B cell (primary cell): ENCODE data around the gene CTBP2. TPM values are rescaled to one million over a fixed set of nuclear protein-coding genes. Genes with fewer than 3 reads are reported as not detected.

ENCODE experiments used
- ATAC-seq: fragments of 200-7000 bp; cut with Tn5 transposase; one replicate; pipeline ENCODE4 v1.10.0; 2021; ENCODE audit warnings: low read depth, mild to moderate bottlenecking, moderate number of reproducible peaks, moderate library complexity
- CTCF ChIA-PET: fragments of 350-600 bp; sonication (Branson Sonifier 250); formaldehyde crosslinking; loops from one replicate; lab custom pipeline; 2021; ENCODE audit warnings: antibody characterized with exemption, inconsistent platforms; lab: Charles Lee
- POLR2A ChIA-PET: fragments of 350-600 bp; sonication (Branson Sonifier 250); formaldehyde crosslinking; loops from one replicate; lab custom pipeline; 2021; ENCODE audit warnings: antibody characterized with exemption; lab: Charles Lee
- DNase-seq: peaks from one replicate; pipeline ENCODE4 v3.0.0; 2013
- H2AFZ ChIP-seq: 2 replicates; pipeline ENCODE4 v1.6.1; 2012; ENCODE audit warnings: mild to moderate bottlenecking, low read depth, low read length; ENCODE audit not compliant: insufficient read depth, poor library complexity, severe bottlenecking
- H3K27ac ChIP-seq, 2 donors: 1 replicate in 1 of 2; 2 replicates in 1 of 2; pipeline ENCODE4 v1.5.1; 2012 to 2013; ENCODE audit warnings: low read length in 2 of 2, mild to moderate bottlenecking in 2 of 2, moderate library complexity in 1 of 2
- H3K27me3 ChIP-seq, 4 experiments: fragments of 200-600 bp in 1 of 4; sonication (generic) in 1 of 4; replicated peaks in 1 of 4; 1 replicate in 2 of 4; 2 replicates in 2 of 4; pipeline versions ENCODE4 v1.6.1 to v1.7.0; 2013 to 2016; ENCODE audit warnings: low read length in 3 of 4, mild to moderate bottlenecking in 2 of 4, mixed read lengths in 1 of 4, moderate library complexity in 1 of 4; ENCODE audit not compliant: insufficient read depth in 4 of 4, control insufficient read depth in 3 of 4; ENCODE audit errors: control extremely low read depth in 1 of 4
- H3K36me3 ChIP-seq, 2 experiments: replicated peaks in 1 of 2; 1 replicate in 1 of 2; 2 replicates in 1 of 2; pipeline versions ENCODE4 v1.6.1 to v1.7.1; 2013; ENCODE audit warnings: low read length in 1 of 2; ENCODE audit not compliant: insufficient read depth in 2 of 2, control insufficient read depth in 1 of 2; ENCODE audit errors: control extremely low read depth in 1 of 2, extremely low read depth in 1 of 2
- H3K4me1 ChIP-seq, 2 donors: fragments of 200-600 bp in 1 of 2; sonication (generic) in 1 of 2; 1 replicate in 1 of 2; 2 replicates in 1 of 2; pipeline versions ENCODE4 v1.5.1 to v1.6.1; 2013 to 2017; ENCODE audit warnings: low read length in 2 of 2; ENCODE audit not compliant: control insufficient read depth in 2 of 2, insufficient read depth in 2 of 2
- H3K4me2 ChIP-seq: replicated peaks from 2 replicates; pipeline ENCODE3; 2012; ENCODE audit warnings: mild to moderate bottlenecking, low read depth, low read length; ENCODE audit not compliant: poor library complexity, severe bottlenecking
- H3K4me3 ChIP-seq, 5 experiments: fragments of 200-600 bp in 1 of 5; sonication (generic) in 1 of 5; 1 replicate in 3 of 5; 2 replicates in 2 of 5; pipeline versions ENCODE4 v1.5.1 to v1.7.0; 2011 to 2016; ENCODE audit warnings: low read length in 4 of 5, mild to moderate bottlenecking in 4 of 5, low read depth in 2 of 5, control low read depth in 1 of 5, moderate library complexity in 1 of 5; ENCODE audit not compliant: insufficient read depth in 1 of 5; ENCODE audit errors: control extremely low read depth in 1 of 5, extremely low read depth in 1 of 5
- H3K79me2 ChIP-seq: fragments of 200-600 bp; sonication (generic); one replicate; pipeline ENCODE4 v1.6.0; 2016; ENCODE audit warnings: low read length; ENCODE audit not compliant: control insufficient read depth, insufficient read depth
- H3K9ac ChIP-seq: fragments of 200-600 bp; sonication (generic); 2 replicates; pipeline ENCODE4 v1.6.1; 2017; ENCODE audit warnings: mild to moderate bottlenecking, low read length, moderate library complexity
- H3K9me3 ChIP-seq, 3 donors: one replicate each; pipeline versions ENCODE4 v1.6.1 to v1.7.1; 2013; ENCODE audit warnings: low read length in 2 of 3; ENCODE audit not compliant: control insufficient read depth in 2 of 3, insufficient read depth in 1 of 3; ENCODE audit errors: control extremely low read depth in 1 of 3
- H4K20me1 ChIP-seq: 2 replicates; pipeline ENCODE4 v1.6.0; 2012; ENCODE audit warnings: mild to moderate bottlenecking, low read length; ENCODE audit not compliant: insufficient read depth, control insufficient read depth, poor library complexity, severe bottlenecking
- H3K27ac Mint-ChIP-seq: one replicate; pipeline ENCODE4 v1.8.0; 2021; ENCODE audit warnings: mixed read lengths
- H3K27me3 Mint-ChIP-seq: one replicate; pipeline ENCODE4 v1.8.0; 2021; ENCODE audit warnings: mixed read lengths
- H3K4me1 Mint-ChIP-seq: one replicate; pipeline ENCODE4 v1.8.0; 2021; ENCODE audit warnings: mixed read lengths
- H3K4me3 Mint-ChIP-seq: one replicate; pipeline ENCODE4 v1.8.0; 2021; ENCODE audit warnings: mixed read lengths
- H3K9me3 Mint-ChIP-seq: one replicate; pipeline ENCODE4 v1.8.0; 2022; ENCODE audit warnings: mixed read lengths; ENCODE audit not compliant: insufficient read depth
- EZH2 ChIP-seq: IDR thresholded peaks from 2 replicates; pipeline ENCODE4 v1.6.1; 2012; ENCODE audit warnings: borderline replicate concordance, low read depth, mild to moderate bottlenecking, moderate library complexity, low read length; ENCODE audit not compliant: insufficient read depth, poor library complexity, severe bottlenecking
- WGBS: methylation state at CpG from one replicate; pipeline ENCODE4 v1.1.5; 2013; ENCODE audit warnings: missing lambda C conversion rate; ENCODE audit not compliant: insufficient coverage; 5-methylcytosine and 5-hydroxymethylcytosine counted together
- intact Hi-C: fragments of 100-400 bp; cut with micrococcal nuclease; formaldehyde crosslinking; loops from one replicate; pipeline ENCODE4 v1.10.0; 2022
- polyA plus RNA-seq: library from polyadenylated mRNA; depleted of rRNA; stranded (reverse); fragments of >200 nt; gene quantifications from 2 replicates; pipeline ENCODE4 v1.2.3, GENCODE V29; 2012
- total RNA-seq, 2 donors: library from RNA; stranded (reverse); fragments of 120-200 nt in 1 of 2; gene quantifications; 1 replicate in 1 of 2; 2 replicates in 1 of 2; pipeline versions ENCODE4 v1.2.3 to v1.2.4, GENCODE V29; 2013 to 2022
- TF ChIP-seq, protein P1 (sequence below): fragments of 200-600 bp; IDR thresholded peaks from one replicate; pipeline ENCODE4 v1.8.0; 2022; ENCODE audit warnings: antibody characterized with exemption, mild to moderate bottlenecking

Gene CTBP2
- total and polyA plus RNA-seq, 2 donors (not counting 1 experiment from before 2014, with no cell fraction given): 0.39 to 0.85 TPM

DNA sequence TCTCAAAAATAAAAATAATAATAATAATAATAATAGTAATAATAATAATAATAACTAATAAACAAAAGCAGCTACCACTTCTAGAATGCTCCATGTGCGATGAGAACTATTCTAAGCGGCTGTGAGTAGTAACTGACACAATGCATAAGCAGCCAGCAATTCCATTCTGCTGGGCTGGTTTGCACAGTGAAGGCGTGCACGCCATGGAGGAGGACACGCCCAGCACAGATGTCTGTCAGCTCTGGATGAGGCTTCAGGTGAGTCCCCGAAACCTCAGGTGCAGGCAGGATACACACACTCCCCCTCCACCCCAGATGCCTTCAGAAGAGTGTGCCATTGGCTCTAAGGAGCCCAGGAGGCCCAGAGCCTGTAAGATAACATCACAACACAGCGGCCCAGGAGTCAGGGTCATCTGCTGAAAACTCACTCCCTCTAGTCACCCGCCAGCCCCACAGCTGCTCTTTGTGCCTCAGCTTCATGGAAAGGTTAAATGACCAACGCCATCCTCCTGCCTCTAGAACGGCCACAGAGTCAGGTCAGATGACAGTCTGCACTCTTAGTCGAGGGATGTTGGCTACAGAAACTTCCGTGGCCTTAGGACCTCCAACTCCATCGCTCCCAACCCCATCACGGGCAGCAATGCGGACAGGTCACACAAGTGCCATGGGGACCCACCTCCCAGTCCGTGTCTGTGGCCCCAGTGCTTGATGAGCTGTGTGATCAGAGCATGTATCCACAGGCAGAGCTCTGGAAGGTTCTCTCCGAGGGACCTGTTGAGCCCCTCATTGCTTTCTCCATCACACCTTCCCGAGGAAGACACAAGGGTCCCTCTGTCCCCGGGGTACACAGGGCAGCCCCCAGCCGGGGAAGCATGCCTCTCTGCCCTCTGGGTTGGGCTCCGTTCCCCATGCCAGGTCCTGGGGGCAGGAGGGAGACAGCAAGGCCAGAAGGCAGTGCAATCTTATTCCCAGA, 103.9 kb downstream of the CTBP2 start:
- H3K4me1 Mint-ChIP-seq: peaks cover 13% of the 10 kb centered on the region
- H3K27me3 Mint-ChIP-seq: peaks cover 87% of the 10 kb centered on the region
- intact Hi-C loops: no loop called here
- H3K9ac ChIP-seq: no peak overlapping the region
- H3K36me3 ChIP-seq: no peaks in the 10 kb centered on the region
- no peak overlapping the region for H3K4me3 Mint-ChIP-seq
- ChIA-PET CTCF (interaction anchor here (2.4 kb wide), 1 partner anchor 9 kb away, joined by 7 read pairs; no protein-coding TSS in a partner anchor), POLR2A (no interaction called here)
- ATAC-seq (no peak), DNase-seq (no peak)
- no peak overlapping the region for H3K4me3 ChIP-seq
- H3K27ac Mint-ChIP-seq: no peak overlapping the region
- no peak overlapping the region for H3K4me2 ChIP-seq
- no peak for TF ChIP-seq EZH2
- TF ChIP-seq, protein P1, sequence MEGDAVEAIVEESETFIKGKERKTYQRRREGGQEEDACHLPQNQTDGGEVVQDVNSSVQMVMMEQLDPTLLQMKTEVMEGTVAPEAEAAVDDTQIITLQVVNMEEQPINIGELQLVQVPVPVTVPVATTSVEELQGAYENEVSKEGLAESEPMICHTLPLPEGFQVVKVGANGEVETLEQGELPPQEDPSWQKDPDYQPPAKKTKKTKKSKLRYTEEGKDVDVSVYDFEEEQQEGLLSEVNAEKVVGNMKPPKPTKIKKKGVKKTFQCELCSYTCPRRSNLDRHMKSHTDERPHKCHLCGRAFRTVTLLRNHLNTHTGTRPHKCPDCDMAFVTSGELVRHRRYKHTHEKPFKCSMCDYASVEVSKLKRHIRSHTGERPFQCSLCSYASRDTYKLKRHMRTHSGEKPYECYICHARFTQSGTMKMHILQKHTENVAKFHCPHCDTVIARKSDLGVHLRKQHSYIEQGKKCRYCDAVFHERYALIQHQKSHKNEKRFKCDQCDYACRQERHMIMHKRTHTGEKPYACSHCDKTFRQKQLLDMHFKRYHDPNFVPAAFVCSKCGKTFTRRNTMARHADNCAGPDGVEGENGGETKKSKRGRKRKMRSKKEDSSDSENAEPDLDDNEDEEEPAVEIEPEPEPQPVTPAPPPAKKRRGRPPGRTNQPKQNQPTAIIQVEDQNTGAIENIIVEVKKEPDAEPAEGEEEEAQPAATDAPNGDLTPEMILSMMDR: no peak
- peaks cover 4% of the 10 kb centered on the region for H3K9me3 Mint-ChIP-seq
- H3K4me1 ChIP-seq: peaks cover 19 to 20% of the 10 kb centered on the region in 2 donors
- H3K27ac ChIP-seq: no peak overlapping the region
- no peak overlapping the region for H2AFZ ChIP-seq
- H3K27me3 ChIP-seq: peaks cover 0 to 87% (median 52%) of the 10 kb centered on the region in 4 experiments
- 98% methylated on average over 20 of the region's 21 CpGs for WGBS
- H3K79me2 ChIP-seq: no peaks in the 10 kb centered on the region
- peaks cover 0 to 62% (median 10%) of the 10 kb centered on the region in 3 donors for H3K9me3 ChIP-seq
- H4K20me1 ChIP-seq: no peaks in the 10 kb centered on the region

DNA sequence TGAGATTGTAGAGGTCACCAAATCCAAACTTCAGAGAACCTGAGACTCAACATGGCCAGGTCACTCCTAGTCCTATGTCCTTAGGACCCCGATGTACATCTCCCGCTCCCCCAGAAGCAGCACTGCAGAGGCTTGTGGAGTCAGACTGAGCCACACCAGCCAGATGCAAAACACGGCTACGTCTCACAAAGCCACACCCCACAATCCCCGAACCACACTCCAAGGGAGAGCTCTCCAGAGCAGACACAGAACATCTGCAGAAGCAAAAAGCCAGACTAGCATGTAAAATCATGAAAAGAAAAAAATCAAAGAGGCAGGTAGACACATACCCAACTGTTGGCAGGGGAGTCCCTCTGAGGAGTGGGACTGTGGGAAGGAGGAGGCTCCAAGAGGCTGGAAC, 104.9 kb downstream of the CTBP2 start:
- Histone ChIP-seq H3K27me3 (peaks cover 0 to 84% (median 44%) of the 10 kb centered on the region in 4 experiments), H3K9me3 (peaks cover 0 to 52% (median 7%) of the 10 kb centered on the region in 3 donors), H3K4me2 (no peak overlapping the region), H2AFZ (no peak overlapping the region), H3K36me3 (no peaks in the 10 kb centered on the region), H3K9ac (no peak overlapping the region), H3K4me3 (no peak overlapping the region), H3K79me2 (no peaks in the 10 kb centered on the region), H3K27ac (no peak overlapping the region), H4K20me1 (no peaks in the 10 kb centered on the region), H3K4me1 (peaks cover 9 to 10% of the 10 kb centered on the region in 2 donors)
- H3K9me3 Mint-ChIP-seq: peaks cover 4% of the 10 kb centered on the region
- intact Hi-C loops: no loop called here
- ATAC-seq (no peak), DNase-seq (no peak)
- peaks cover 6% of the 10 kb centered on the region for H3K4me1 Mint-ChIP-seq
- 91% methylated on average over 4 of the region's 5 CpGs for WGBS
- peaks cover 85% of the 10 kb centered on the region for H3K27me3 Mint-ChIP-seq
- POLR2A ChIA-PET: no interaction called here
- TF ChIP-seq, protein P1: no peak
- TF ChIP-seq EZH2: no peak
- H3K4me3 Mint-ChIP-seq: no peak overlapping the region
- CTCF ChIA-PET: no interaction called here
- H3K27ac Mint-ChIP-seq: no peak overlapping the region
